WTC11 (cell line): ENCODE results near the gene ABAT.

ENCODE experiments used
- ZNF263 ChIP-seq: sonication (generic); formaldehyde crosslinking; IDR thresholded peaks from 2 replicates; pipeline ENCODE4 v1.8.1; 2022; ENCODE audit warnings: low read depth, mild to moderate bottlenecking, moderate library complexity, missing genetic modification reagents
- TF ChIP-seq, protein P1 (sequence below): sonication (generic); formaldehyde crosslinking; IDR thresholded peaks from 2 replicates; pipeline ENCODE4 v1.8.0; 2022; ENCODE audit warnings: mild to moderate bottlenecking, missing genetic modification reagents
- TF ChIP-seq, protein P2 (sequence below): sonication (generic); formaldehyde crosslinking; IDR thresholded peaks from 2 replicates; pipeline ENCODE4 v1.8.0; 2022; ENCODE audit warnings: mild to moderate bottlenecking, missing genetic modification reagents
- TF ChIP-seq, protein P3 (sequence below): sonication (generic); formaldehyde crosslinking; IDR thresholded peaks from 2 replicates; pipeline ENCODE4 v1.8.0; 2023; ENCODE audit warnings: mild to moderate bottlenecking, missing genetic modification reagents

DNA sequence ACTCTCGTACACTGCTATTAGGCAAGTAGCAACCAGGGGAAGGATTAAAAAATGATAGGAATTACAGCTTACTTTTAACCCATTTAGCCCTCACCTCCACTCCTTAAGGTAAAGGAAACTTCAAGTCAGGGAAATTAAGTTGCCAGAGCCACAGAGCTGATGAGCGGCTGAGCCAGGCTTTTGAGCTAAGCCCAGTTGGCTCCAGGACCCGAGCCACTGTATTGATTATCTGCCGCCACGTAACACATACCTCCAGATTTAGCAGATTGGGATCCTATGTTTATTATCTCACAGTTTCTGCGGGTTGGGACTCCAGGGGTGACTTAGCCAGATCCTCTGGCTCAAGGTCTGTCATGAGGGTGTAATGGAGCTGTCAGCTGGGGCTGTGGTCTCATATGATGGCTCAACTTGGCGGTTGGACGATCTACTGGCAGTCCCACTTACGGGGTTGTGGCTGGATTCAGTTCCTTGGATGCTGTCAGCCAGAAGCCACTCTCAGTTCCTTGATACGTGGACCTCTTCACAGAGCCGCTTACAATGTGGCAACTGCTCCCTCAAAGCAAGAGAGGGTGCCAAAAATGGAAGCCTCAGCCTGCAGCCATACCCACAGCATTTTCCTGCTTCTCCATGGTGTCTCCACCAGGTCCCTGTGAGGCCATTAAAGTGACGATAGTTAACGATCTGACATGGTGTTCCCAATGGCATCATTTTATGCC, 65.7 kb downstream of the ABAT start:
- TF ChIP-seq, protein P1, sequence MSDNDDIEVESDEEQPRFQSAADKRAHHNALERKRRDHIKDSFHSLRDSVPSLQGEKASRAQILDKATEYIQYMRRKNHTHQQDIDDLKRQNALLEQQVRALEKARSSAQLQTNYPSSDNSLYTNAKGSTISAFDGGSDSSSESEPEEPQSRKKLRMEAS (CRISPR knock-in tag), result no peak
- no peak for TF ChIP-seq ZNF263 (CRISPR knock-in tag)
- TF ChIP-seq, protein P2, sequence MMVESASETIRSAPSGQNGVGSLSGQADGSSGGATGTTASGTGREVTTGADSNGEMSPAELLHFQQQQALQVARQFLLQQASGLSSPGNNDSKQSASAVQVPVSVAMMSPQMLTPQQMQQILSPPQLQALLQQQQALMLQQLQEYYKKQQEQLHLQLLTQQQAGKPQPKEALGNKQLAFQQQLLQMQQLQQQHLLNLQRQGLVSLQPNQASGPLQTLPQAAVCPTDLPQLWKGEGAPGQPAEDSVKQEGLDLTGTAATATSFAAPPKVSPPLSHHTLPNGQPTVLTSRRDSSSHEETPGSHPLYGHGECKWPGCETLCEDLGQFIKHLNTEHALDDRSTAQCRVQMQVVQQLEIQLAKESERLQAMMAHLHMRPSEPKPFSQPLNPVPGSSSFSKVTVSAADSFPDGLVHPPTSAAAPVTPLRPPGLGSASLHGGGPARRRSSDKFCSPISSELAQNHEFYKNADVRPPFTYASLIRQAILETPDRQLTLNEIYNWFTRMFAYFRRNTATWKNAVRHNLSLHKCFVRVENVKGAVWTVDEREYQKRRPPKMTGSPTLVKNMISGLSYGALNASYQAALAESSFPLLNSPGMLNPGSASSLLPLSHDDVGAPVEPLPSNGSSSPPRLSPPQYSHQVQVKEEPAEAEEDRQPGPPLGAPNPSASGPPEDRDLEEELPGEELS, result no peak
- TF ChIP-seq, protein P3, sequence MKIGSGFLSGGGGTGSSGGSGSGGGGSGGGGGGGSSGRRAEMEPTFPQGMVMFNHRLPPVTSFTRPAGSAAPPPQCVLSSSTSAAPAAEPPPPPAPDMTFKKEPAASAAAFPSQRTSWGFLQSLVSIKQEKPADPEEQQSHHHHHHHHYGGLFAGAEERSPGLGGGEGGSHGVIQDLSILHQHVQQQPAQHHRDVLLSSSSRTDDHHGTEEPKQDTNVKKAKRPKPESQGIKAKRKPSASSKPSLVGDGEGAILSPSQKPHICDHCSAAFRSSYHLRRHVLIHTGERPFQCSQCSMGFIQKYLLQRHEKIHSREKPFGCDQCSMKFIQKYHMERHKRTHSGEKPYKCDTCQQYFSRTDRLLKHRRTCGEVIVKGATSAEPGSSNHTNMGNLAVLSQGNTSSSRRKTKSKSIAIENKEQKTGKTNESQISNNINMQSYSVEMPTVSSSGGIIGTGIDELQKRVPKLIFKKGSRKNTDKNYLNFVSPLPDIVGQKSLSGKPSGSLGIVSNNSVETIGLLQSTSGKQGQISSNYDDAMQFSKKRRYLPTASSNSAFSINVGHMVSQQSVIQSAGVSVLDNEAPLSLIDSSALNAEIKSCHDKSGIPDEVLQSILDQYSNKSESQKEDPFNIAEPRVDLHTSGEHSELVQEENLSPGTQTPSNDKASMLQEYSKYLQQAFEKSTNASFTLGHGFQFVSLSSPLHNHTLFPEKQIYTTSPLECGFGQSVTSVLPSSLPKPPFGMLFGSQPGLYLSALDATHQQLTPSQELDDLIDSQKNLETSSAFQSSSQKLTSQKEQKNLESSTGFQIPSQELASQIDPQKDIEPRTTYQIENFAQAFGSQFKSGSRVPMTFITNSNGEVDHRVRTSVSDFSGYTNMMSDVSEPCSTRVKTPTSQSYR (CRISPR knock-in tag), result no peak
